Activated naive CD4-positive, alpha-beta T cell treated with Interleukin-2 at 50 U/mL for 16 hours (primary cell): Measurements from ENCODE around the gene TMEM131.

Experiments
- DNase-seq: peaks from one replicate; pipeline ENCODE4 v3.0.0-alpha.2; 2020

TMEM131 gene

DNA sequence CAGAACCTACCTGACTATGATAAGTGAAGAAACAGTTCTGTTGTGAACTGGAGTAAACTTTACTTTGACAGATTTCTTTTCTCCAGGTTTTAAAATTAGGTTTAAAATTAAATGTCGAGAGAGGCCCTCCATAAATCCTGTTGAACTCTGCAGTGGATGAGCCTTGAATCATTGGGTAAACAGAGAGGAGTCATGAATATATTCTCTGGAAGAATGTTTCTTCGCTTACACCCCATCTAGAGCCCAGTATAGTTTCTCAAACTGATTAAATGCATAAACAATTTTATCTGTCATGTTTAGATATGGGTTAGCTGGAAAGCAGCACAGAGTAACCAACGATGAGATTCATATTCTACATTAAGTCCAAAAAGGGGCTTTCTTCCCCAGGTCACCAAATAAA lies 198.4 kb downstream of the TMEM131 start:
- DNase-seq, result no peak

DNA sequence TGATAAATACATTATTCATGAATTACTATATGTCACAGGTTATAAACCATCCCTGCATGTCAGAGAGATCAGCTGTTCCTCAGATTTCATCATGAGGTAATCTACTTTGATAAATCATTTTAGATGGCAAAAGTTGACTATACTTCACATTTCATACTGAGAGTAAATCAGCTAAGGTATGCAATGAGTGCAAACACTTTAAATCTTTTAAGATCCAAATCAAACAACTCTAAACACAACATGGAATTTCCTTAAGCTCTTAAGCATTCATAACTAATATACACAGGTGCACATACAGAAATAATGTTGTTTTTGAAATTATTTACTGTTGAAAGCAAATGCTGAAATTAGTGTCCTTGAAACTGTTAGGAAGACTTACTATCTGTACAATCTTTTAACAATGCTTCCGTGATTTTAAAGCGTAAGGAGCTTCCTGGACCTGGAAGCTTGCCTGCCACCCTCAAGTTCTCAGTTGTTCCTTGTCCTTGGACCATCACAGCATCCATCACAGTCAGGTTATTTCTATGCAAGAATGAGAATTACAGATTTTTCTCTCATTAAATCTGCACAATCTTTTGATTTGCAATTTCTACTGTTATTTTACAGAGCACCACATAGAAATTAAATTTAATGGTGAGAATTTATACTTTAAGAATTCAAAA lies 199.2 kb downstream of the TMEM131 start:
- DNase-seq, result no peak

DNA sequence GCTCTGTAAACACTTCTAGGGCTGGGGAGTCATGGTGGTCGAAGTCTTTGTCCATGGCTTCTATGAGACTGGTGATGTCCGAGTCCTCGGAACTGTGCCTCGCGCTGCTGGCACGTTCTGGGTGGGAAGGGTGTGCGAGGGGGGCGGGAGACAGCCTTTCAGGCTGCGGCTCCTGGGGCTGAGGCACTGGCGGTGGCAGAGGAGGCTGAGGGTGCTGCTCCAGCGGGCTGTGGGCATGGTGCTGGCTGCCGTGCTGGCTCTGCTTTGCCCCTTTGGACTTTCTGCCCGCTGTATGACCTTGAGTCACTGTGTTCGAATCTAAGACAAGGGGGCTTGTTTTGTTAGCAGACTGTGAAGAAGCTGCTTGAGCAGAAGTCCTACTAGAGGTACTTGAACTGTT lies 203.3 kb downstream of the TMEM131 start:
- no peak for DNase-seq

DNA sequence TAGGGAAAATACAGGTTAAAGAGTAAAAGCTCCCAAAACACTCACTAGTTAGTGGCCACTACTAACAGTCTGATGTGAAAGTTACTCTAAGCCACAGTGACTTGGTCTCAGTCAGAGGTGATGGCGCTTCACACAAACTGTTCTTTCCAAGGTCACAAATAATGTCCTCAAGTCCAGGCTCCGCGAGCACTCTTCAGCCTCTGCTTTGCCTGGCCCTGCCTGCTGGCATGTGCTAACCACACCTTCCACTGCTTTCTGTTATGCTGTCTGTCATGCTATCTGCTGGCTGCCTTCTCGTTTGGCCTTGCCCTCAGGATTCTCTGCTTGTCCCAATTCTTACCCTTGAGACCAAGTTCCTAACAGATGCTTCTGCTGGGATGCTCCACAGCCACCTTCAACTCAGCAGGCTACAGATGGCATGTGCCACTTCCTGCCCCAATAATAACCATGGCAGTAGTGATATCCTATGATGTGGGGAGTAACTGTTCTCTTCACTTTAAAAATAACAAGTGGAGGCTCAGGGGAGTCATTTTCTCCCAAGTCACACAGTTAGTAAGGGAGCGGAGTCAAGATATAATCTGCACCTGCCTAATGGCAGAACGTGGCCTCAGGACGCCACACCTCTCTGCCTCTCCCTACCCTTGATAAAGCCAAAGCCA lies 206.6 kb downstream of the TMEM131 start:
- no peak for DNase-seq

DNA sequence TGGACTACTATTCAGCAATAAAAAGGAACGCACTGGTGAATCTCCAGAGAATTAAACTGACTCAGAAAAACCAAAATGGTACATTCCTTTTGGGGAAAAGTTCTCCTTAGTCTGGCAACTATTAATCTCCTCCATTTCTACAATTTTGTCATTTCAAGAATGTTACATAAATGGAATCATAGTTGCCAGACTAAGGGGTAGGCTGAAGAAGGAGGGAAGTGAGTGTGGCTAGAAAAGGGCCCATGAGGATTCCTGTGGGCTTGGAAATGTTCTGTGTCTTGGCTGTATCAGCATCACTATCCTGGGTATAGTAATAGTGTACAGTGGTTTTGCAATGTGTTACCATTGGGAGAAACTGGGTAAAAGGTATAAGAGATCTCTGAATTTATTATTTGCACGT lies 209.9 kb downstream of the TMEM131 start:
- no peak for DNase-seq

DNA sequence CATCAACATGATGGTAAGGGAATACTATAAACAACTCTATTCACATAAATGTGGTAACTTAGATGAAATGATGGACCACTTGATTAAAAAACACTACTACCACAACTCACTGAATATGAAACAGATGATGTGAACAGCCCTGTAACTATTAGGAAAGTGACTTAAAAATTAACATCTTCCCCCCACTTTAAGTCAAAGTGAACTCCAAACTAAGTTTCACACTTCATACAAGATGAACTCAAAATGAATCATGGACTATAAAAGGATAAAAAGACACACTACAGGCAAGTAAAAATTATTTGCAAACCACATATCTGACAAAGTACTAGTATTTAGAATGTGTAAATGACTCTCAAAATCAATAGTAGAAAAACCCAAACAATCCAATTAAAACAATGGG lies 210.8 kb downstream of the TMEM131 start:
- DNase-seq, result no peak

DNA sequence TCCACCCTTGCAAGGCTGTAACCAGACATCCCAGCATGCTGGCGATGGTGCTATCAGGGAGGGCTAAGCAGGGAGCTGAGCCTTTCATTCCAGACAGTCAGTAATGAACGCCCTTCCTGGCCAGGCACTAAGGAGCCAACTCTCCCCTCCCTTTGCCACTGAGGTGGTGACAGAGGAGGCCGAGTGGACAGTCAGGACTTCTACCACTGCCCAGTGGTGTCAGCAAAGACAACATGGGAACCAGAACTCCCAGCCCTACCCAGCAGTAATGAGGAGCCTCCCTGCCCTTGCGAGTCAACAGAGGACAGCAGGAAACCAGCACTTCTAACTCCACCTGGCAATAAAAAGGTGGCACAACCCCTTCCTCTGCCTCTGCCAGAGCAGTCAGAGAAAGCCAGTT lies 213.8 kb downstream of the TMEM131 start:
- DNase-seq, result no peak

DNA sequence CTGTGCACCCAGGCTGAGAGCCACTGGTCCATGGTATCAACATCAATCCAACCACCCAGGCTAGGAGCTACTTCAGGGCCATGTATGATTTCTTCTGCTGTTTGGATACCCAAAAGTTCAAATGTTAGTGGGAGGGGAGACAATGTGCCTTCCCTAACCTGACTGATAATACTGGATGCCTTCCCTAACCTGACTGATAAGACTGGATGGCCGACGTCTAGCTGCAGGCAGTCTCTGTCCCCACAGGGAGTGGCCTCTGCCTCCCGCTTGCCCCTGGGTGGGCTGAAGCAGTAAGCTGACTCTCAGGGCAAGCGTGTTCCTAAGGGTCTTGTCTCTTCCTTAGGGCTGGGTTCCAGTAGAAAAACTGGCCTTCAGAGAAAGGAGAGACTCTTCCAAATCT lies 216.6 kb downstream of the TMEM131 start:
- DNase-seq, result no peak

DNA sequence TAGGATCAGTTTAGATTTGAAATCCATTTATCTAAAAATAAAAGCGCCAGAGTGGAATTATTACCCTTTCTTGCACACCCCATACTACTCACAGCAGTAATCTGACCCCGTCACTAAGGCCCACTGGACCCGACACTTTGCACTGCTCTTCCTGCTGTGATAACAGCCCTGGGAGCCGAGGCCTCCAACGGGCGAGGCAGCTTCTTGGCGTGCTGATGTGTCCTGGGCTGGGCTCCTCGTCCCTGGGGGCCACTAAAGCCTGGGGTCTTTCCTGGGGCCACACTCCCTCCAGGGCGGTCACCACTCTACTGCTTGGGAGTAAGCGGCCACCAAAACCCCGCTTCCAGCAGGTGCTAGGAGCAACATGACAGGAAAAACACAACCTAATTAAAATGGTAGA lies 220.7 kb downstream of the TMEM131 start:
- no peak for DNase-seq

DNA sequence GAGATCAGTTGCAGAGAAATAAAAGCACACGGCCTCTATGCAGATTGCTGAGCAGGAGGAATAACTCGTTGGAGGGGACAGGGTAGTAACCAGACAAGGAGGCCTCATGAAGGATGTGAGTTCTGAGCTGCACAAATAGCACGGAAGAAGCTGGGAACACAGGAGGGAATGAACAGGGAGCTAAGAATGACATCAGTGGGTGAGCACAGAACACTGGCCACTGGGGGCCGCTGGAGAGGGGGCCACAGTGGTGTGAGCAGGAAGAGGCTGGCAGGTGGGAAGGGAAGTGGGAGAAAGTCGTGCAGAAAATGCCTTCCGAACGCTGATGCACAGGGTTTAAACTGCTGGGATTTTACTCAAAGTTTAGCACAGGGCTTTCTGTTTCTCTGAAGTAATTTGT lies 221.3 kb downstream of the TMEM131 start:
- DNase-seq, result no peak

DNA sequence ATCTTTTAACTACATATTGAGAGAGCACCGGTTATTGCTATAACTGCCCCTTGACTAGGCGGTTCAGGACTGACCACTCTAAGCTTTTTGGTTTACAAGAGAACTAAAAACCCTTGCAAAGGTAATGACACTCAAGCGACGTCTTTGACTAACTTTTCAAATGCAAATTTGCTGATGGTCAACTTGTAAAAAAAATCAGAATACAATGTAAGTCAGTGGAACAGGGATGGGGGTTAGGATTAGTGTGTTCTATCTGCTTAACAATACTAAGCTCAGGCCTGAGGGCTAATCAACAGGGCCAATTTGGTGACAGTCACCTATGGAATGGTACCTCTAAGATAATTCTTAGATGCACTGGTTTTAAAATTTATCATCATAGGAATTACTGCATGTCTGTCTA lies 225.3 kb downstream of the TMEM131 start:
- DNase-seq, result no peak

DNA sequence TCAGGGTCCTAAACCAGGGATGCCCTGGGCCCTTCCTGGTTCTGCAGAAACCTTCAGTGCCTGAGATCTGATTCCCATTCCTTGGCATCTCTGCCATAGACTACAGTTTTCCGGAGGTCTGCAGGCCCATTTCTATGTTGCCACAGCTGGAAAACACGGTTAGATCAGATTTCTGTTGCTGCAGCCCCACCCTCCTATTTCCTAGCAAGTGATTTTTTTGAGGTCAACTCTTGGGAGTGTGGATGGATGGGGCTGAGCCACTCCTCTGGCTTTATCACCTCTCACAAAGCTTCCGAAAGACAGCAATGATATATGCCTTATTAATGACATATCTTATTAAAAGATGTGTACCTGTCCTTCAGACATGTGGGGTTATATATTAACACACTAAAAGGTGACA lies 226.0 kb downstream of the TMEM131 start:
- no peak for DNase-seq

DNA sequence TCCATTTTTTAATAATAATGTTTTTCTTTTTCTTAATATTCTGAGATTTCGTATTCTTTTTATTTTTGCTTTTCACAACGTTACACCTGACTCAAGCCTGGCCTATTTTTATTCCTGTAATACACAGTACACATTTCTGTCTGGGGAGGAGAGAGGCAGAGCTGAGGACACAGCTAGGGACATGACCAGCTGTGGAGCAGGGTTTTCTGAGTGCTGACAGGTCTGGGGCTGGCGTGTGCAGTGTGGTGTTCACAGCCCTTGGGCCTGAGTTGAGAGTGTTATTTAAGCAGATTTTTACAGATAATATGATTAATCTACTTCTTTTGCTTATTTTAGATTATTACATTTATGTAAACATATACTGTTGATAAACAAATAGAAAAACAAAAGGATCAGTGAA lies 226.4 kb downstream of the TMEM131 start:
- no peak for DNase-seq

DNA sequence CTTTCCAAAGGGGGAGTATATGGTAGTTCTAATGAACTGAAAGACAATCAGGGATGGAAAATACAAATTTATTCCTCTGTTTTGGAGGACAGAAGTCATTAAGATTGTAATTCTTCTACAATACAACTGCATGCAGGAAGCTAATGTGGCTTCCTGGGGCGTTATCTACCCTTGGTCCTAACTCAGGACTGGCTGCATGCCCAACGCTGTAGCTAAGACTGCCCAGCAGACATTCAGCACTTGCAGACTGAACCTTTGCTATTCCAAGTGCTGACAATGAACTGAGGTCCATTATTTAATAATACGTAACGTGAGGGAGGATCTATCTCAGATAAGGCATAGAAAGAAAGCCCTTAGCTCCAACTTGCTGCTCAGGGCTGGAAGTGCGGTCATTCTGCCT lies 229.2 kb downstream of the TMEM131 start:
- no peak for DNase-seq

DNA sequence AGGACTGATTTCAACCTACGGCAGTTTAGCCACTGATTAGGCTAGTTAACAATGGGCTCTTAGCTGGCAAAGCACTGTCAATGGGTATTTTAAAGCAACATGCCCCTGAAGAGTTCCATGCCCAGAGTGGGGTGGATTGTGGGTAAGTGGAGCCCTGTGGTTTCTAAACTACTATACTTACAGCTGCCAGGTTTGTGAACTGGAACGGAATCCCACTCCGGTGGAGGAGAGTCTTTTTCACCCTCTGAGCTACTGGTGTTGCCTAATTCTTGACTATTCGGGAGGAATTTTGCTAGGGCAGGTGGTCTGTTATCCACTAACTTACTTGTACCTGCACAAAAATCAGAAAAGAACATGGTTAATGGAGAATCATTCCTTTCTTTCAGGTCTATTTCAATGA lies 229.8 kb downstream of the TMEM131 start:
- DNase-seq, result no peak

DNA sequence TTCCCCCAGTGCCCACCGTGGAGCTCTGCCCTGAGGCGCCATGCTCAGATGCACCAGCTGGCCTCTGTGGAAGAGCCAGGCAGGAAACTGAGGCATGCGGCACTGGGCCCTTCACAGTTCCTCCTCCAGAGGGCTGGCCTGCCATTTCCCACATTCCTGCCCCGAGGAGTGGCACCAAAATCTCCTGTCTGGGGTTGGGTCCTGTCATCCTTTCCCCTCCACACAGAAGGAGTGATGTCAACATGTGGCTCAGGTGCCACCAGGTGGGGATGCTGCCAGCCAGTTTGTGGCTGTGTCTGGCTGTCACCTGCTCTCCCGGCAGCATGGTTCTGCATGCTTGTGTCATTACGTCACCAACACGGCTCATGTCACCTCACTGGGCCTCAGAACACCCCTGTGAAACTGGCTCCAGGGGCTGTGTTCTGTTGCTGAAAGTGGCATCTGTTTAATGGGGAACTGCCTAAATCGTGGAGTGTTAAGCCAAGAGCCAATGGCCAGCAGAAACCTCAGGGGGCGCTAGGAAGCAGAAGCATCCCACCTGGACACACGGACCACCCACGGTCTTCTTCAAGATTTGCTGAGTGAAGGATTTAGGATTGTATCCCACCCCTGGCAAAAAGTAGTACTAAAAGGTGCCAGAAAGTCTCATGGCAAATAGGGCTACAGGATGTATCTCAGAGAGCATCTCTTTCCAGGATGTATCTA lies 231.0 kb downstream of the TMEM131 start:
- DNase-seq, result no peak

DNA sequence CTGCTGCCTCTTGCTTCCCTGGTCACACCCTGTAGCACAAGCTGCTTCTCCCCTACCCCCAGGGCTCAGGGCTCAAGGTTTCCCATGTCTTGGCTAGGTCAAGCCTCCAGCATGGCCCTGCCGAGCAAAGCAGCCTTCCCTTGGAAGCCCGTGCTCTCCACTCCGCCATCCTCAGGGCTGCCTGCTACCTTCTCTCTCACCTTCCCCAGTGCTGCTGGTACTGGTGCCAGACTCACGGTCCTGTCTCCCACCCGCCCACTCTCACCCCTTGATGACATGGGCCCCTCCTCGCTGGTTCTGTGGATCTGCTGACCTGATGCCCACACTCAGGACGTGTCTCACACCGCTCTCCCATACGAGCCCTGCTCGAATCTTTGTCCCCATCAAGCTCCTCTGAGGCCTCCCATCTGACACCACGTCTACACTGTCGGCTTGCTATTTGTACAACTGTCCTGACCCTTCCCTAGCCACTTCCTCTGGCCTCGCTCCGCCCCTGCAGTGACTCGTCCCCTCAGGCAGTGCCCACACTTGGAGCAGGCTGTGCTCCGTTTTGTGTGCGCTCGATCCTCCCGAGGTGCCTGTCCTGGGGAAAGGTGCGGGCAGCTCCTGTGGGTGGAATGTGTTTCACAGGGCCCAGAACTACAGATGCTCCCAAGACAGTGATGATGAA lies 232.4 kb downstream of the TMEM131 start:
- no peak for DNase-seq

DNA sequence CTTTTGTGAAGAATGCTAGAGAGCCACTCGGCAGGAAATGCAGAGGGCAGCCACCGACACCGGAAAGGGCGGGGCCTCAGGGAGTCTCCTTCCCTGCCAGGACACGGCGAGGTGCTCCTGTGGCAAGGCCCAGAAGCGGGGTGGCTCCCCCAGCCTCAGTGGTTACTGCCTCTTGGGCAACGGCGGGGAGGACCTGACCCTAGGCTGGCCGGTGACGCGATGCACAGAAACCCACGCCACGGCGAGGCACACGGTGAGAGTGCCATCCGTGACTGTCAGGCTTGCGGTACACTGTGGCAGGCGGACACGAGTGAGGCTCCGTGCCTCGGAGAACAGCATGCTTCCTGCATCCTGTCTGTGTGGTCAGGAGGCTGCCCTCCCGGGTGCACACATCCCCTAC lies 234.6 kb downstream of the TMEM131 start:
- DNase-seq, result peak; percentile 59

DNA sequence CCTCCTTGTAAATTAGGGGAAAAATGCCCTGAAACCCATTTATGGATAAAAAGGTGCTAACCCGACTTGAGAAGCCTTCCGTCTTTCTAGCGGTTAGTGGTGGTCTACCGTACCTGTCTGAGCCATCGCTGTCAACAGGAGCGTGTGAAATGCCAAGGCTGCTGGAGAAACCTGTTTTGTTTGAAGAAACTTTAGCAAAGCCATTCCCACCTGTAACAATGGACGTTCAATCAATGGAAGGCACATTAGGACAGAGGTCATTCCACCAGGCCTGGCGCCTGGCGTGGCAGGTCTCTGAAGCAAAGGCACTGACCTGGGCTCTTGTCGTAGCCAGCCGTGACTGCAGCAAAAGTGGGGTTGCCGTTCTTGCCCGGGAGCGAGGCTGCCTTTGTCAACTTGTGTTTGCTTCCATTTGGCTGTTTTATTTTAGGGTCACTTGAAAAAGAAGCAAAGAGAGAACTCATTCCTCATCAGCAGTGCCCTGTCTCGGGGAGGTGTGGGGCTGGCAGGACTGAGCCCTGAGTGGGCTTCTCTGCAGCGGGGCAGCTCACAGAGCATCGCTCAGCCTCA lies 235.2 kb downstream of the TMEM131 start:
- DNase-seq, result no peak

DNA sequence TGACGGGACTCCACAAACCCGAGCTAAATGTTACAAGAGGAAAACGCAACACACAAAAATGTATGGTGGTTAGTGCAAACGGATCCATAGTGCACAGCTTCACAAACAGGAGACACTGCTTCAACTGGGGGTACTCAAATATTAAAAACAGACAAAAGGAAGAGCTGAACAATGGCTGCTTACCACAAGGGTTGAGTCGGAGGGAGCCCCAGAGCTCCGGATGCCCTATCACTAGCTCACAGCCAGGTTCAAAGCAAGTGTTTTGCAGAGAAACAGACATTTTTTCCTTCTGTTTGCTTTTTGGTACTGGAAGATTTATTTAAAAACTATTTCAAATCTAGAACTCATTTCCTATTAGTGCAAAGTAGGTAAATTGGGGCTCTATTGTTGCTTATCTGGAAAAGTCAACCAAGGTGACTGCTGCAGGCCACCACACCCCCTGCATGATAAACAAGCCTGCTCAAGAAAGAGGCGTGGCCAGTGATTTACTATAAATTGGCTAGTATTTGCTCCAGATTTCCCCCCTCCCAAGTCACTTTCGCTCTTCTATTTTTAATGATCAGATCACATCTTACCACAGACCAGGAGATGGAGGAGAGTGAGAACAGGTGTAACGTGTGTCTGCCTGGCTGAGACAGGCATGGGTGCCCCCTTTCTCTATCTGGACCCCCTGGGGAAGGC lies 235.9 kb downstream of the TMEM131 start:
- DNase-seq, result no peak

DNA sequence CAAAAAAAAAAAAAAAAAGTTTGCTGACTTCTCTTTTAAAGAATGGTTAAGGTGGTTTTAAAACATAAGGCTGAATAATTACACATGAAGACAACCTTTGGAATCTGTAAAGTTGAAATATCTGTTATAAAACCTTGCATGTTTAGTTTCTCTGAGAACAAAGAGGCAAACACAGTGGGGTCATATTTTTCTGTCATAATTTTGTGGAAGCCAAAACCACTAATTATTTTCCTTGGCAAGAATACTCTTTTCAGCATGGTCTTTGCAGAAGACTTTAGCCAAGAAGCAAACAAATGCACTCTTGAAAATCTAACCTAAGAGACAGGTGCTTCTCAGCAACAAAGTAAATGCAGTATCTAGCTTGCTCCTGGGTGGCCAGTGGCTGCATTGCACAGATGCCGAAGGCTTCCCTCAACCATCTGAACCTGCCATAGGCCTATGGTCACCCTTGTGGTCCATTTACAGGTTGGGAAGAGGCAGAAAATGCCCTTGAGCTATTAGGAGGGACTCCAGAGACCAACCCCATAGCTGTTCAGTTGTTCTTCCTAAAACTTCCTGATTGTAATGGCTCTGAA lies 237.5 kb downstream of the TMEM131 start:
- no peak for DNase-seq

DNA sequence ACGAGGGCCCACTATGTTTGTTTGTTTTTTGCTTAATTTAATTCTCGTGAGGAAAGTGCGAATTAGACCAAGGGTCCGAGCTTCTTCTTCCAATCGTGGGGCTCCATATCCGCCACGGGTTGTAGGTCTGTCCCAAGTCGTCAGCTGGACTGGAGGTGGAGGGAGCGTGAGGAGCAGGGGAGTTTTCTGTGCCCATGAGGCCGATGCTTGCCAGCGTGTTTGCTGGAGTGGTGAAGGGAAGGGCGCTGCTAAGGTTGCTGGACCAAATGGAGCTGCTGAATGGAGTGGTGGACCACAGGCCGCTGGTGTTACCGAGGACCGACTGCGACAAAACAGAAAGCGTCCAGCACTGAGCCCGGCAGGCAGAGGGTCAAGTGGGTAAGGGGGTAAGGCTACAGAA lies 238.7 kb downstream of the TMEM131 start:
- DNase-seq, result no peak

DNA sequence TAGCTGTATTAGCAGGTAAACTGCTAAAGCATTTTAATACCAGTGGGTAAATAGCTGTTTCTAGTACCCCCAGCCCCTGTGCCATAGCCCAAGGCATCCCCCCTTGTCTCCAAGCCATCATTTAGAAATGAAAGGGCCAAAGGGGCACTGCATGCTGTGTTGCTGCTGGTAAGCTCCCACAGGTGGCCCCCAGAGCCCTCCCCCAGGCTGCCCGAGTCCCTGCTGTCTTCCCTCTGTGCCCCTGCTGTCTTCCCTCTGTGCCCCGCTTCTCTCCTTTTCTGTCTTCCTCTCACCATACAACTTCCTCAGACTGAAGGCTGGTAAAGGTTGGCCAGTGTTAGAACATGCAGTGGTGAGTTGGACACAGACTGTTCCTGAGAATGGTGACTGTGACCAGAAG lies 240.3 kb downstream of the TMEM131 start:
- DNase-seq, result no peak
